ENCODE data around the gene MYMX.
"Not testable (repeated sequence)": the region's sequence is repeated elsewhere in the genome, so short reads cannot be mapped to it uniquely, and the experiment has no call there.

The MYMX gene

DNA sequence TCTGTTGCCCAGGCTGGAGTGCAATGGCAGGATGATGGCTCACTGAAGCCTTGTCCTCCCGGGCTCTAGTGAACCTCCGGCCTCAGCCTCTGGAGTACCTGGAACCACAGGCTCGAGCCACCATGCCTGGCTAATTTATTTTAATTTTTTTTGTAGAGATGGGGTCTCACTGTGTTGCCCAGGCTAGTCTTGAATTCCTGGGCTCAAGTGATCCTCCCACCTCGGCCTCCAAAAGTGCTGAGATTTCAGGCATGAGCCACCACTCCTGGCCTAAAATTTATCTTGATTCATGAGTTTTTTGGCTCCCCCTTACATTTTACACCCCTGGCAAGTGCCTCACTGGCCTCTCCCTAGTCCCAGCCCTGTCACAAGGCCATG is 4.2 kb downstream of the MYMX start:
- no peak for DNase-seq

DNA sequence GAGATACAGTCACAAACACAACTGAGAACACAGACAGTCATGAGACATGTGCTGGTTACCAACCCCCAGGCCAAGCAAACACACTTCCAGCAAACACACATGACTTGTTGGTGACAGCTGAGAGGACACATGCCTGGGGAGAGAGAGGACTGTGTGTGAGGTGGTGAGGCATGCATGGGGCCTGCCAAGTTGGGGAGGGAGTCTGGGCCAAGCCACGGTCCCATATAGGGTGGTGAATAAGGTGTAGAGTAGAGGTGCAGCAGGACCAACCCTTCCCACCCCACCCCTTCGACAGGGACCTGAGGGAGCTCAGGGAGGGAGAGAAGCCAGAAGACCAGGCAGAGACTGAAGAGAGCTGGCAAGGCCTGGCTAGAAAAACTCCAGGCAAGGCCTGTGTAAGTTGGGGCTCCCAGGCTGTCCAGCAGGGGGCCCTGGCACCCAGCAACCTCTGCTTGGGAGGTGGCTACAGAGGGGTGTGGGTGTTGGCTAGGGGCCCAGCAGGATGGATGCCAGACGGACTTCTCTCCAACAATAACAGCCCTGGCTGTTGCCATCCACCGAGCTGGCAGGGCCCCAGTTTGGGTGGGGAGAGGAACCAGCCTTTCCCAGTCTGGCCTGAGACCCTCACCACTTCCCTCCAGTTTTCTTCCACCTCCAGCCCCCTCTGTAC is 4.7 kb downstream of the MYMX start:
- peak; percentile 93 for DNase-seq

DNA sequence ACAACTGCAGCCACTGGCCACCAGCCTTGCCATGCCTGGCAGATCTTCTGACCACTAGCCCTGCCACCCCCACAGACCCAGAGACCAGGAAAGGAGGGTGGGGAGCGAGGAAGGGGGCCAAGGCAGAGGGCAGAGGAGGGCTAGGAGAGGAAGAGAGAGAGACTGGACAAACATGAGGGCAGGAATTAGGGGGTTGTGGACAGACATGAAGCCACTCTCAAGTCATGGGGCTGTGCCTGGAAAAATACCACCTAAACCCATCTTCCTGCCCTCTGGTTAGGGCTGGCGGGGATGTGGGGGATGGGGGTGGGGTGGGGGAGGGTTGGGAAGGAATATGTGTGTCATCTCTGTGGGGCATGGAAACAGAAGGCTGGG is 5.2 kb downstream of the MYMX start:
- peak; percentile 38 for DNase-seq

DNA sequence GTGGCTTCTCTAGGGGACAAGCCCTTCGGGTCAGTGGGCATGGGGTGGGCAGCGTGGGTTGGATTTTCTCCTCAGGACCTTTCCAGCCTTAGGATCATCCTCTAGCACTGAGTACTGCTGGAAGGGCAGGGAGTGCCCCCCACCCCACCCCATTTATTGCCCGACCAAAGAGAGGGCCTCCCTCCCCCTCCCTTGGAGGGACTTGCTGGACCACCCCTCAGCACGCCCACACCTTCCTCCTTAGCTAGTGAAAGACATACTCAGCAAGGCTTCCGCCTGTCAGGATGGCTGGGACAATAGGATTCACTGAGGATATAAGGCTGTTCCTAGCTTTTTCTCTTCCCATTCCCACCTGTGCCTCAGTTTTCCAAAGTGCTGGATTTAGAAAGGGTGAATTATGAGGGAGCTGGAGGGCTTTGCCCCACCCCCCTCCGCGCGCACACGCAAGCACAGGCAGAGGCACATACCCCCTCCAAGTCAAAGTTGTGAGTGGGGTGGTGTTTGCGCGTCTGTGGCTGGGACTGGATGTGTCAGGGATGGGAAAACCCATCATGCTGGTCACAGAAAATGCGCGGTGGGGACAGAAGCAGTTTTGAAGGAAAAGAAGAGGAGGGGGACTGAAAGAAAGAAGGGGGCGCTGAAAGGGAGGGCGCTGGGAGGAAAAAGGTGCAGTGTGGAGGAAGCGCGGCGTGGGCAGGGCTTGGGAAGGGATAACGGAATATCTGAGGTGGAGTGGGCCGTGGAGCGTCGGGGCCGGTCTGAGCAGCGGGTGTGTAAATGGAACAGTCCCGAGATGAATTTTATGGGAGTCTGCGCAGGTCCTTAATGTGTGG is 6.0 kb downstream of the MYMX start:
- peak; percentile 57 for DNase-seq

DNA sequence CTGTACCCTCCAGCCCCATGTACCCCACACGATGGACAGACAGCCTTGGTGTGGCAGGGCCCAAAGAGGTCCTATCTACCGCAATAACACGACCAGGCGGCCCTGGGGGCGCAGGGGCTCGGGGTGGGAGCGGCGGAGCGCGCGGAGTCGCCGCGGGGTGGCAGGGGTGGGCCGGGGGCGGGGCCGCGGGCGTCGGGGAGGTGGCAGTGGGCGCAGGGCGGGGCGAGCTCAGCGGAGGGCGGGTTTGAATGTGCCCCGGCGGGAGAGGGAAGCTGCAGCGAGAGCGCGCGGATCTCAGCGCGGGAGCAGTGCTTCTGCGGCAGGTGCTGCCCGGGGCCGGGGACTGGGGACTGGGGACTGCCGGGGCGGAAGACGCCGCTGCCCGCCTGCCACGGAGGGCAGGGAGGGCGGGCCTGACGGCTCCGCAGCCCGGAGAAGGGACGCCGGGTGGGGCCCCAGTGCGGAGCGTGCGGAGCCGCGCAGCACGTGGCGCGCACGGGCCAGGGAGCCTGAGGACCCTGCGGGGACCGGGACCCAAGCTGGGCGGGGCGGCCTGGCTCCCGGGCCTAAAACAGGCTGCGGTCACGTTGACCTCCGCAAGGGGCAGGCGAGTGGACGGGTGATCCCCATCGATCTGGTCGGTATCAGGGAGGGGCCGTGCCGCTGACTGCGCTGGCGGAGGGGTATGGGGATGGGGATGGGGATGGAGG is 6.7 kb downstream of the MYMX start, which contains the start of gene SLC29A1:
SLC29A1 (plus strand) TSS at position 277 of the 710 bp plus-strand sequence. CDS start 3,719 bp downstream, outside the sequence.
- DNase-seq, result peak; percentile 93

DNA sequence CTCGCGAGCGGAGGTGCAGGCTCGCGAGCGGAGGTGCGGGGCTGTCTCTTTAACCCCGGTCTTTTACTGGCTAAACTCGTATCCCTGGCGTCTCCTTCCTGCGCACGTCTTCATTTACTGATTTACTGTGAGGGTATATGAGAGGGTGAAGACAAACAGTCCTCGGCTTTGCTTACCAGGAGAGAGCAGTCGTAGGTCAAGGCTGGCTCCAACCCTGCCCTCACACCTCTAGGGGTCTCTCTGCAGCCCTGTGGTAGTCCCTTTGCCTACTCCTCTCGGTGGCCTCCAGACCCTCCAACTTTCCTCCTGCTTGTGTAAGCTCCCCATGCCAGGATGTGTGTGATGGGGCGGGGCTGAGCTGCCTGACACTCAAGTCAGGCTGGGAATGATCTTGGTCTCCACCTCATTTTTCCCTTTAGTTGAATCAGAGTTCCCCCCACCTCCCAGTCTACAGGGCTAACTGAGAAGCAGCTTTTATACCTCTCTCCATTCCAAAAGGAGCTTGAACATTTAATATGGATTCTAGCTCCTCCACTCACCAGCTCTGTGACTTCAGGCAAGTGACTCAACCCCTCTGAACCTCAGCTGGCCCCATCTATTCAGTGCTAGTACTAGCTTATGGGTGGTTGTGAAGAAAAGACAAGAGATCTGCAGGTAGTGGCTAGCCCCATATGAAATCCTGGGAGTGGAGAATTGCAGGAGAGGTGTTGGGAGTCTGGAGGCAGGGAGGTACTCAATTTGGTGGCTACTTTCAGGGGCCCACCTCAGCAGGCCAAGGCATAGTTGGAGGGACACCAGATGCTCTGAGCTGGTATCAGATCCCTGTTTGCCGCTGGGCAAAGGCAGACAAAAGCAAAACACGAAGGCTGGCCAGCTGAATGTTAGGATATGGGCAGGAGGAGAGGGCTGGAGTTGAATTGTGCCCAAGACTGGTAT is 7.6 kb downstream of the MYMX start:
- DNase-seq, result peak; percentile 68

DNA sequence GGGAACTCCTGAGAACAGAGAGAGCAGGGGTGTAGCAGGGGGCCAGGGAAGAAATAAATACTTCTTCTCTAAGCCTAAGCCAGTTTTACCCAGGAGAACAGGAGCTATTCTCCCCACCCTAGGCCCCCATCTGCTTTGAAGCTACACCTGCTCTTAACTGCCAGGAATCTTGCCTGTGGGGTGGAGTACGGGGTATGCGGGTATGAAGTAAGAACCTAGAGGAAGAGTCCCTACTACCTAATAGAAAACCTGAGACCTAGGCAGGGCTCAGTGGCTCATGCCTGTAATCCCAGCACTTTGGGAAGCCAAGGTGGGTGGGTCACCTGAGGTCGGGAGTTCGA is 8.2 kb downstream of the MYMX start:
- peak; percentile 33 for DNase-seq

DNA sequence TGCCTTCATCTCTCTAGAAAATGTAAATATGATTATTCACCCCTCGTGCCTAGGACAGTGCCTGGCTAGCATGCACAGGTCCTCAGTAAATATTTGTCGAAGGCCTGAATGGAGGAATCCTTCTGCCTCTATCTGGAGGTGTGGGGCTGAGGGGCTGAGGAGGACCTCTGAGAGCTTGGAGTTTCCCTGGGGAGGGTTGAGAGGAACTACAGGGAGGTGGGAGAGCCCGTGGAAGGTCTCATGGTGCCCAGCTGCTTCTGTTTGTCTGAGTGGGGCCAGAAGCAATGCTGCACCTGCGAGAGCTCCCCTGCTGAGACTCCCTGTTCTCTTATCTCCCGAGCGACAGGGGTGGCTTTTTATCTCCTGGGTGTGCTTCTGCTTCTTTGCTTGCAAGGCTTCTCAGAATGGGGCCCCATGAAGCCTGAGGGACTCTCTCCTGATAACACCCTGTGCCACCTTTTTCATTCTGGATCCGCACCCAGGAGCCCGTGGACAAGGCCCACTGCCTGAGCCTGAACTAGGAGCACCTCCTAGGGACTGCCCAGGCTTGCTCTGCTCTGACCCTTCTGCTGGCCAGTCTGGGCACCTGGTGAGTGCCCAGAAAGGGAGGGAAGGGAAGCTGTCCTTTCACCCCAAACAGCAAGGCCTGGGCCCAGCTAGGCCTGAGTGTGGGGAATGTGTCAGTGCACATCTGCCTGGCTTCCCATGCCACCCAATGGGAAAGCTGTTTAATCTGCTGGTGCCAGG is 9.0 kb downstream of the MYMX start:
- DNase-seq, result peak; percentile 43

DNA sequence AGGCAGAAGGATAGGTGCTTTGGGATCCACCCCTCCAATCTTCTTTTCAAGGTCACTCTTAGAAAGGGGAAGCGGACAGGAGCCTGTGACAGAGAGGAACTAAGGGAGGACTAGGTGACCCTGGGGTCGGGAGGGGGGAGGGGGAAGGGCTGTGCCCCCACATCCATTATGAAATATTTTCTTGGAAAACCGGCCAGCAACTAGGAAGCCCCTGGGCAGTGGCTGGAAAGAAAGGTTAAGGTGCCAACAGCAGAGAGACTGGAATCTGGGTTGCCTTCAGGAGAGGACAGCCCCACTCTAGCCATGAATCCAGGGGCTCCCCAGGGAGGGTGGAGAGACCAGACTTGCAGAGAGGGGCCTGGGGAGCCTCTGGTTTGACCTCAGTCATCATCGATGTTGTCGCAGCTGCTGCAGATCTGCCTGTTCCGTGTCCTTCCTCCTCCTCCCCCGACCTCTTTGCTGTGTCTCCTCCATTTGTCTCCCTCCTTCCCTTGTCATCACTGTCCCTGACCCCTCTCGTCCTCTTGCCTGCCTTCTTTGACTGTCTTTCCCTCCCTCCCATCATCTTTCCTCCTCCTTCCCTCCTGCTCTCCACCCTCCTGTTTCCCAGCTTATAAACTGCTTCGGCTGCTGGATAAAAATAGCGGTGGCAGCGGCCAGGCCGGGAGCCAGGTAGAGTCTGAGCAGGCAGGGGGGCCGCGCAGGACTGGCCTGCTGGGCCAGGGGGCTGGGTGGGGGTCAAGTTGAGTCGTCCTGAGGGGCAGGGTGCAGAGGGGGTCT is 9.8 kb downstream of the MYMX start:
- peak; percentile 29 for DNase-seq

DNA sequence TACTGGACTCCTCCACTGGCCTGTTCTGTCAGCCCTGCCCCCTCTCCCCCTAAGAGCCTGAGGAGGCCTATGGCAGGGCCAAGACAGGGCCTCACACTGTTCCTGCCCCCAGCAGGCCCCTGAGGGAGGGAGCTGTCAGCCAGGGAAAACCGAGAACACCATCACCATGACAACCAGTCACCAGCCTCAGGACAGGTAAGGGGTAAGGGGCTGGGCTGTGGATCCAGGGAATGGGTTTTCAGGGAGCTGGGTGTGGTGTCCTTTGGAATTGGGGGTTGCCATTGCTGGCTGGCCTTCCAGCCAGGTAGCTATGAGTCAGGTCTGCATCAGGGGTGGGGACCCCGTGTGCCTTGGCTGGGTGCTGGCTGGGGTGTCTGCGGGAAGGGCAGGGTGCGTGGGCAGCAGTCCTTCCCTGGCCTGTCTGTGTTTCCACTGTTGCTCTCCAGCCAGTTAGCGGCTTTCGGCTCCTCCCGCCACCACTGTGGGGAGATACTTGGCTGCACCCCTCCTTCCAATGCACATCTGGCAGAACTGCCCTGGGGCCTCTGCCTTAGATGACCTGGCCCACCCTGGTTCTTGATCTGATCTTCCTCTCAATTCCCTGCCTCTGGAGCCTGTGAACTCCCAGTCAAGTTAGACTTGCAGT is 10.5 kb downstream of the MYMX start:
- DNase-seq, result peak; percentile 48

DNA sequence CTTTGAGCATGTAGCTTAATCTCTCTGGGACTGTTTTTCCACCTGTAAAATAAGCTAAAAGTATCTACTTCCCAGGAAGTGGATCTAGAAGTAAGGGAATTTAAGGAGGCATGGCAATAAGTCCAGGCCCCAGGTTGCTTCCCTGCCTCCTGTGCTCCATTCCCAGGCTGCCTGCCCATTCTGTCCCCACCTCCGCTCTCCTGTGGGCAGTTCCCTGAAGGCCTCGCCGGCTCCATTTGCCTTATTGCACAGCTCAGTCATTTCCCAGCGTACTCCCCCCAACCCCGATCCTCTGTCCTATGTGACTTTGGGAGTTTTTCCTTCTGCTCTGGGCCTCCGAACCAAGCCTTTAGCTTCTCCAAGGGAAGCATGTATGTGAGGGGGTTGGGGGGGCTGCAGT is 11.3 kb downstream of the MYMX start:
- no peak for DNase-seq

DNA sequence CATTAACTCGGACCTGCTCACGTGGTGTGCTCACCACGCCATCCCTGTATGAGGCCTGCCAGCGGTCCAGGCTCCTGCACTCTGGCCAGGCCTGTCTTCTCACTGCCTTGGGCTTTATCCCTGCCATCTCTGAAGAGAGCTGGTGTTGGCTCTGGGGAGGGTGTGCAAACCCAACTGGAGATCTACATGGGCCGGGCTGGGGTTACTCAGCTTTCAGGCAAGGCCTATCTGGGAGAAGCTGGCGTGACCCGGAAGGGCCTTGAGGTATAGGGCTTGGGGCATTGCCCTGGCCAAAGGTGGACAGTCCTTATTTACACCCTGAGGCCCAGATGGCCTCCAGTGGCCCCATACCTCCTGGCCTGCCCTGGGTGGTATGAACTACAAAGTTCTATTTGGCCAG is 11.7 kb downstream of the MYMX start:
- no peak for DNase-seq

DNA sequence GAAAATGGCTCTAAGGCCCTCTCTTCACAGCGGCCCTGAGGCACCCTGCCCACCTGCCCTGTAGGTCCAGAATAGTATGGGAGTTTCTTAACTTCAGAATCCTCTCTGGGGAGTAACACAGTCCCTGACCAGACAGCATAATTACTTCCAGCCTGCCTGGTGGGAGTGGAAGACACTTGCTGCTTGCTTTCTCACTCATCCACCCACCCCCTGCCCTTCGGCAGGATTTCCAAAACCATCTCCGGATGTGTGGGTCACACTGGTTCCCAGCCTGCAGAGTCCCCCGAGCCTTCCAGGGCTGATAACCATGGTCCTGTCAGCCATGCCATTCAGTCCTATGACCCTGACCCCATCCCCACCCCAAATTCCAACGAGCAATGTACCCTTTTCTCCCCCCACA is 12.1 kb downstream of the MYMX start:
- no peak for DNase-seq

DNA sequence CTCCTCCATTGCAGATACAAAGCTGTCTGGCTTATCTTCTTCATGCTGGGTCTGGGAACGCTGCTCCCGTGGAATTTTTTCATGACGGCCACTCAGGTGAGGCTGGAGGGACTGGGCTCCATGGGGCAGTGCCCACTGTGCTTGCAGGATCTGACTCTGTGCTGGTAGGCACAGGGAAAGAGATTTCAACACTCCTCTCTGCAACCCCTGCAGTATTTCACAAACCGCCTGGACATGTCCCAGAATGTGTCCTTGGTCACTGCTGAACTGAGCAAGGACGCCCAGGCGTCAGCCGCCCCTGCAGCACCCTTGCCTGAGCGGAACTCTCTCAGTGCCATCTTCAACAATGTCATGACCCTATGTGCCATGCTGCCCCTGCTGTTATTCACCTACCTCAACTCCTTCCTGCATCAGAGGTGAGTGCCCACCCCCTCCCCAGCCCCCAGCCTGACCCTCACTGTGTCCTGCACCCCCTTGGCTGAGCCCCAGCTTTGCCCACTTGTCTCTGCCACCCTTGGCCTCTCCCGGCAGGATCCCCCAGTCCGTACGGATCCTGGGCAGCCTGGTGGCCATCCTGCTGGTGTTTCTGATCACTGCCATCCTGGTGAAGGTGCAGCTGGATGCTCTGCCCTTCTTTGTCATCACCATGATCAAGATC is 12.8 kb downstream of the MYMX start:
- DNase-seq, result no peak

DNA sequence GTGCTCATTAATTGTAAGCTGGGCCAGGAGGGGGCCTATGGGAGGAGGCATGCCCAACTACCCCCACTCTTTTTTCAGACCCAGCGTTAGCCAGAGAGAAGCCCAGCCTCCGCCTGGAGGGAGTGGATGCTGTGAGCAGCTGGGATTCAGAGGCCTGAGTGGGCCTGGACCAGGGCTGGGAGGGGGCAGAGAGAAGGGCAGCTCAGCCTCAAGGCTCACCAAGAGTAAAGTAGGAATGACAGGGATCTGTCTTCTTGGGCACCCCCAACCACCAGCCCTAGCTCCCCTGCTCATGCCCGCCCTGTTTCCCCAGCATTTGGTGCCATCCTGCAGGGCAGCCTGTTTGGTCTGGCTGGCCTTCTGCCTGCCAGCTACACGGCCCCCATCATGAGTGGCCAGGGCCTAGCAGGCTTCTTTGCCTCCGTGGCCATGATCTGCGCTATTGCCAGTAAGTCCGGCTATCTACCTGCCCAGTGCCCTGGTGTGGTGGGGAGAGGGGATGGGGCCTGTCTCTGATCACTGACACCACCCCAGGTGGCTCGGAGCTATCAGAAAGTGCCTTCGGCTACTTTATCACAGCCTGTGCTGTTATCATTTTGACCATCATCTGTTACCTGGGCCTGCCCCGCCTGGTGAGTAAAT is 13.4 kb downstream of the MYMX start:
- no peak for DNase-seq

DNA sequence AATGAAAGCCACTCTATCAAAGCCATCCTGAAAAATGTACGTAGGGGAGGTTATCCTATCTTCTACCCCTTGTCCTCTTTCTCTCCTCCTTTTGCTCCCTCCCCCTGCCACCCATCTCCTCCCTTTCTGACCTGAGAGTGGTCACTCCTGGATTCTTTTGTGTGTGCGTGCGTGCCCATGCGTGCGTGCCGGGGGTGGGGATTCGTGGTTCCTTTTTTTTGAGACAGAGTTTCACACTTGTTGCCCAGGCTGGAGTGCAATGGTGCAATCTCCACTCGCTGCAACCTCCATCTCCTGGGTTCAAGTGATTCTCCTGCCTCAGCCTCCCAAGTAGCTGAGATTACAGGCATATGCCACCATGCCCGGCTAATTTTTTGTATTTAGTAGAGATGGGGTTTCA is 14.7 kb downstream of the MYMX start:
- not testable (repeated sequence) for DNase-seq

DNA sequence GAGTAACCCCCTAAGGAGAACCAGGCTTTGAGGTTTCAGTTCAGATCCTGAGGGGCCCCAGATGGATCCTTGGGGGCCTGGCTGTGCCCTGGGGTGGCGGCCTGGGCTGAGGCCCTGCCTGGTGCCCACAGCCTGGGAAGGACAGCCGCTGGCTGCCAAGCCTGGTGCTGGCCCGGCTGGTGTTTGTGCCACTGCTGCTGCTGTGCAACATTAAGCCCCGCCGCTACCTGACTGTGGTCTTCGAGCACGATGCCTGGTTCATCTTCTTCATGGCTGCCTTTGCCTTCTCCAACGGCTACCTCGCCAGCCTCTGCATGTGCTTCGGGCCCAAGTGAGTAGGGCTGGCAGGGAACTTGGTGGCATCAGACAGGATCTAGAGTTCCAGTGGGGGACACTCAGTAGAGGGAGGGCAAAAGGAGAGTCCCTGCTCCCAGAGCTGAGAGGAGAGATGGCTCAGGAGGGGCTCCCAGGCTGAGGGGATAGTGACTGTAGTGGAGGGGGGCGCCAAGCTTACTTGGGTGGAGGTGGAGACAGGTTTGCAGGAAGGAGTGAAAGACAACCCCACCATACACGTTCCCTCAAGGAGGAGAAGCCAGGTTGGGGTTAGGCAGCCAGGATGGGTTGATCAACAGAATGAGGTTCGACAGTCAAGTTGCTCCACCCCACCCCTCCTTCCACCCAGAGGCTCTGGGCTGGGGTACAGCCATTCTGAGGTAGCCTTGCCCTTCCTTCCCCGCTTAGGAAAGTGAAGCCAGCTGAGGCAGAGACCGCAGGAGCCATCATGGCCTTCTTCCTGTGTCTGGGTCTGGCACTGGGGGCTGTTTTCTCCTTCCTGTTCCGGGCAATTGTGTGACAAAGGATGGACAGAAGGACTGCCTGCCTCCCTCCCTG is 16.2 kb downstream of the MYMX start:
- no peak for DNase-seq

DNA sequence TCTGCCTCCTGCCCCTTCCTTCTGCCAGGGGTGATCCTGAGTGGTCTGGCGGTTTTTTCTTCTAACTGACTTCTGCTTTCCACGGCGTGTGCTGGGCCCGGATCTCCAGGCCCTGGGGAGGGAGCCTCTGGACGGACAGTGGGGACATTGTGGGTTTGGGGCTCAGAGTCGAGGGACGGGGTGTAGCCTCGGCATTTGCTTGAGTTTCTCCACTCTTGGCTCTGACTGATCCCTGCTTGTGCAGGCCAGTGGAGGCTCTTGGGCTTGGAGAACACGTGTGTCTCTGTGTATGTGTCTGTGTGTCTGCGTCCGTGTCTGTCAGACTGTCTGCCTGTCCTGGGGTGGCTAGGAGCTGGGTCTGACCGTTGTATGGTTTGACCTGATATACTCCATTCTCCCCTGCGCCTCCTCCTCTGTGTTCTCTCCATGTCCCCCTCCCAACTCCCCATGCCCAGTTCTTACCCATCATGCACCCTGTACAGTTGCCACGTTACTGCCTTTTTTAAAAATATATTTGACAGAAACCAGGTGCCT is 16.9 kb downstream of the MYMX start:
- DNase-seq, result no peak

All from NCI-H69 (cell line).